PC-9 (cell line): ENCODE data around the gene MAPK8IP3. TPM values are rescaled to one million over a fixed set of nuclear protein-coding genes. Genes with fewer than 3 reads are reported as not detected.

Source experiments
- BruUV-seq: library from RNA; stranded (reverse); fragments of 400-500 nt; replicated peaks from 2 replicates; lab custom pipeline; 2021; lab: Mats Ljungman, UMichigan
- CTCF ChIA-PET: fragments of 300-600 bp; sonication (Branson Sonifier 250); formaldehyde crosslinking; loops from one replicate; lab custom pipeline; 2022; ENCODE audit warnings: antibody characterized with exemption; lab: Charles Lee
- POLR2A ChIA-PET: fragments of 300-600 bp; sonication (Branson Sonifier 250); formaldehyde crosslinking; loops from one replicate; lab custom pipeline; 2022; ENCODE audit warnings: antibody characterized with exemption; ENCODE audit not compliant: unreplicated experiment; lab: Charles Lee
- DNase-seq, 2 experiments: peaks; one replicate each; pipeline versions ENCODE4 v3.0.0 to v3.0.0-alpha.2; 2015 to 2022; ENCODE audit warnings: mixed read lengths in 1 of 2
- H2AFZ ChIP-seq: fragments of 200-600 bp; sonication (generic); 2 replicates; pipeline ENCODE4 v1.8.1; 2017; ENCODE audit warnings: antibody characterized with exemption
- H3F3A ChIP-seq: fragments of 200-600 bp; sonication (generic); 2 replicates; pipeline ENCODE4 v1.8.1; 2017; ENCODE audit warnings: antibody characterized with exemption, mild to moderate bottlenecking, low read depth; ENCODE audit not compliant: insufficient read depth
- H3K27ac ChIP-seq: fragments of 200-600 bp; sonication (generic); 2 replicates; pipeline ENCODE4 v1.6.1; 2016; ENCODE audit warnings: mixed run types
- H3K27me3 ChIP-seq: fragments of 200-600 bp; sonication (generic); 2 replicates; pipeline ENCODE4 v1.6.1; 2016; ENCODE audit warnings: low read depth, mixed run types; ENCODE audit not compliant: insufficient read depth
- H3K36me3 ChIP-seq: fragments of 200-600 bp; sonication (generic); 2 replicates; pipeline ENCODE4 v1.6.1; 2016; ENCODE audit warnings: low read depth, mixed run types
- H3K4me1 ChIP-seq: fragments of 200-600 bp; sonication (generic); replicated peaks from 2 replicates; pipeline ENCODE4 v1.6.1; 2016; ENCODE audit warnings: mixed run types; ENCODE audit not compliant: insufficient read depth
- H3K4me2 ChIP-seq: fragments of 200-600 bp; sonication (generic); 2 replicates; pipeline ENCODE4 v1.6.1; 2017; ENCODE audit warnings: mixed run types
- H3K4me3 ChIP-seq: fragments of 200-600 bp; sonication (generic); 2 replicates; pipeline ENCODE4 v1.6.1; 2016; ENCODE audit warnings: mixed run types
- H3K79me2 ChIP-seq: fragments of 200-600 bp; sonication (generic); 2 replicates; pipeline ENCODE4 v1.6.1; 2017; ENCODE audit warnings: low read depth, mixed run types
- H3K9me2 ChIP-seq: fragments of 200-600 bp; sonication (generic); 2 replicates; pipeline ENCODE4 v1.8.1; 2017; ENCODE audit warnings: mild to moderate bottlenecking; ENCODE audit not compliant: insufficient read depth
- H3K9me3 ChIP-seq: fragments of 200-600 bp; sonication (generic); 2 replicates; pipeline ENCODE4 v1.8.1; 2016; ENCODE audit warnings: low read depth; ENCODE audit not compliant: insufficient read depth
- H4K20me1 ChIP-seq: fragments of 200-600 bp; sonication (generic); 2 replicates; pipeline ENCODE4 v1.8.1; 2017; ENCODE audit not compliant: insufficient read depth
- EZH2 ChIP-seq: fragments of 200-600 bp; sonication (generic); IDR thresholded peaks from 2 replicates; pipeline ENCODE4 v1.8.0; 2017; ENCODE audit warnings: antibody characterized with exemption, low read depth
- intact Hi-C: fragments of 100-400 bp; cut with micrococcal nuclease; formaldehyde crosslinking; loops from one replicate; pipeline ENCODE4 v1.10.0; 2022; ENCODE audit not compliant: unreplicated experiment
- total RNA-seq: library from RNA; stranded (reverse); gene quantifications from 2 replicates; pipeline ENCODE4 v1.2.3, GENCODE V29; 2021
- TF ChIP-seq, protein P1 (sequence below): fragments of 200-600 bp; sonication (generic); conservative IDR thresholded peaks from 2 replicates; pipeline ENCODE4 v1.6.1; 2017; ENCODE audit warnings: mixed run types, antibody characterized with exemption, mild to moderate bottlenecking, moderate library complexity

The MAPK8IP3 gene
- total RNA-seq, 1 experiment from 2014 or later, result 125 TPM

DNA sequence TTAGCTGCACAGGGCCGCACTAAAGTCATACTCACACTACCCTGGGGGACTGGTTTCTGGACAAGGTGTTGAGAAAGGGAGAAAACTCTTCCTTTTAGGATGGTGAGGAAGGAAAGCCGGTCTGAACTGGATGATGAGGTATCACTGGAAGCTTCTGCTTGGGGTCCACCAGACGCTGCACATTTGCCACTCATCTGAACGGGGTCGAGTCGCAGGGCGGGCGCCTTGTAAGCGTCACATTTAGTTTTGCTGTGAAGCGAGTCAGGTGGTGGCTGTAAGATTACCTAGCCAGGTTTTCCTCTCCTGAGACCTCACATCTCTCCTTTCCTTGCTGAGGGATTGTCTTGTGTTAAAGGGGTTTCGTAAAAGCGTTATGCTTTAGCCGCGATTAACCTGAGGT, 25.6 kb upstream of the MAPK8IP3 start:
- H3K4me2 ChIP-seq, result peak overlapping the region; percentile 100; the same call in 1 of the 2 replicates
- 0 out of 2 replicates have a peak, but pooled peaks cover 5% of the 10 kb centered on the region for H3K9me3 ChIP-seq
- POLR2A ChIA-PET, result interaction anchor here (0.7 kb wide), 1 partner anchor 18 kb away, joined by 3 read pairs; no protein-coding TSS in a partner anchor
- CTCF ChIA-PET, result no interaction called here
- intact Hi-C loops, result no loop called here
- no peaks in the 10 kb centered on the region for H4K20me1 ChIP-seq
- peaks cover 39% of the 10 kb centered on the region for H3F3A ChIP-seq
- peaks cover 40% of the 10 kb centered on the region for H3K4me1 ChIP-seq
- H3K9me2 ChIP-seq, result no peaks in the 10 kb centered on the region
- no TSS peak for BruUV-seq
- H3K79me2 ChIP-seq, result peaks cover 71% of the 10 kb centered on the region
- no peak overlapping the region for H3K27ac ChIP-seq
- H3K4me3 ChIP-seq, result no peak overlapping the region
- H2AFZ ChIP-seq, result no peak overlapping the region
- peaks cover 28% of the 10 kb centered on the region for H3K36me3 ChIP-seq
- TF ChIP-seq, protein P1, sequence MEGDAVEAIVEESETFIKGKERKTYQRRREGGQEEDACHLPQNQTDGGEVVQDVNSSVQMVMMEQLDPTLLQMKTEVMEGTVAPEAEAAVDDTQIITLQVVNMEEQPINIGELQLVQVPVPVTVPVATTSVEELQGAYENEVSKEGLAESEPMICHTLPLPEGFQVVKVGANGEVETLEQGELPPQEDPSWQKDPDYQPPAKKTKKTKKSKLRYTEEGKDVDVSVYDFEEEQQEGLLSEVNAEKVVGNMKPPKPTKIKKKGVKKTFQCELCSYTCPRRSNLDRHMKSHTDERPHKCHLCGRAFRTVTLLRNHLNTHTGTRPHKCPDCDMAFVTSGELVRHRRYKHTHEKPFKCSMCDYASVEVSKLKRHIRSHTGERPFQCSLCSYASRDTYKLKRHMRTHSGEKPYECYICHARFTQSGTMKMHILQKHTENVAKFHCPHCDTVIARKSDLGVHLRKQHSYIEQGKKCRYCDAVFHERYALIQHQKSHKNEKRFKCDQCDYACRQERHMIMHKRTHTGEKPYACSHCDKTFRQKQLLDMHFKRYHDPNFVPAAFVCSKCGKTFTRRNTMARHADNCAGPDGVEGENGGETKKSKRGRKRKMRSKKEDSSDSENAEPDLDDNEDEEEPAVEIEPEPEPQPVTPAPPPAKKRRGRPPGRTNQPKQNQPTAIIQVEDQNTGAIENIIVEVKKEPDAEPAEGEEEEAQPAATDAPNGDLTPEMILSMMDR, result no peak
- no peak for TF ChIP-seq EZH2
- DNase-seq, result no peak
- no peaks in the 10 kb centered on the region for H3K27me3 ChIP-seq

DNA sequence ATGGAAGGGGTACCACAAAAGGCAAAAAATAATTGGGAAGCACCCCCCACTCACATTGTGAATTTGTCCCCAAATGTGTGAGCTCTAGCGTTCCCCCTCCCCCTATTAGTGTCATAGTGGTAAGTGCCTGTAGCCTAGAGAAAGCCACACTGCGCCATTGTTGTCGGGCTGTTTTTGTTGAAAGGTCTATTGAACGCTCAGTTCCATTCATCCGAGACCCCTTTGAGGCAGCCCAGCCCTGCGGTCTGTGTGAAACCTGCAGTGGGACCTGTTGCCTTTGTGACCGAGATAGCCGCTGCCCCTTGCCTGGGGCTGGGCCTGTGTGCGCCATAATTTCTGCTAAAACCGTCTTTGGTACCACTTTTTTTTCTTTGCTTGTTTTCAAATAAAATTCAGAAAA, 25.0 kb upstream of the MAPK8IP3 start:
- peaks cover 40% of the 10 kb centered on the region for H3F3A ChIP-seq
- H3K27ac ChIP-seq, result no peak overlapping the region
- intact Hi-C loops, result no loop called here
- 0 out of 2 replicates have a peak, but pooled peaks cover 5% of the 10 kb centered on the region for H3K9me3 ChIP-seq
- peaks cover 34% of the 10 kb centered on the region for H3K36me3 ChIP-seq
- H3K4me3 ChIP-seq, result no peak overlapping the region
- BruUV-seq, result no TSS peak
- H3K79me2 ChIP-seq, result peaks cover 77% of the 10 kb centered on the region
- ChIA-PET POLR2A (no interaction called here), CTCF (no interaction called here)
- no peak for DNase-seq
- TF ChIP-seq, protein P1, result no peak
- no peak for TF ChIP-seq EZH2
- peaks cover 47% of the 10 kb centered on the region for H3K4me1 ChIP-seq
- H2AFZ ChIP-seq, result no peak overlapping the region
- 0 out of 2 replicates have a peak overlapping the region, but pooled peaks have one; percentile 100 for H3K4me2 ChIP-seq
- no peaks in the 10 kb centered on the region for H4K20me1 ChIP-seq
- H3K27me3 ChIP-seq, result no peaks in the 10 kb centered on the region
- no peaks in the 10 kb centered on the region for H3K9me2 ChIP-seq

DNA sequence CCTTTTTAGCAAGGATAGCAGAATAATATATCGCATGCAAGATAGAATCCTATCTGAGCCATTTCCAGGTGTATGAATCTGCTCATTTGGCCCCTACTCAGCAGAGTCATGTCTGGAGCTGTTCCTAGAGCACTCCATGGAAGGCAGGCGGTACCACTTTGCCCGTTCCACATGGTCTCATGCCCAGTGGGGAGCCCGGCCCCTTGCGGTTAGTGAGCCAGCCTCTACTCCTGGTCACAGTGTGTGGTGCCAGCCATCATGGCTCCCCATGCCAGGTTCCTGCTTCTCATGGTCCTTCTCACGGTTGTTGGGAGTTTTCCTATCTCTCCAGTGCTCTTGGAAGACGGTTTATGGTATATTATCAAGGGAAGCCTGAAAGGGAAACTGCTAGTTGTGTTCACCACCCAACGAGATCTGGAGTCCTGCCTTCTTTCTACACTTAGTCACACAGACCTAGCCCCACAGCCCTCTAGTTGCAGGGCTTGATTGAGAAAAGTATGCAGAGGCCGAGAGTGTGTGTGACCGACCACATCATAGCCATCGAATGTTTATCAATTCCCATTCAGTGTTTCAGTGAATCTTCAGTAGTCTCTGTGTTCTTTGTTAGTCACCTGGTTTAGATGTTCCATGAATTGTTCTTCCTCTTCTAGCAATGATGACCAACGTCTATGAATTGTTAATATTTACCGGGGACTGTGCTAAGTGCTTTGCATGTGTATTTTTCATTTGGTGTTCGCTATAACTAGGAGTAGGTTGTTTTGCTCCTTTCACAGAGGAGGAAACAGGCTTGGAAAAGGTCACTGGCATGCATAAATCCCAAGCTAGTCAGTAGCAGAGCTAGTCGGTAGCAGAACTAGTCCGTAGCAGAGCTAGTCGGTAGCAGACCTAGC, 18.3 kb upstream of the MAPK8IP3 start:
- no peaks in the 10 kb centered on the region for H3K27me3 ChIP-seq
- peak overlapping the region; percentile 81 for H3K4me2 ChIP-seq
- DNase-seq, result no peak
- BruUV-seq, result no TSS peak
- peak overlapping the region; percentile 99 for H3K27ac ChIP-seq
- ChIA-PET POLR2A (interaction anchor here (0.5 kb wide), 1 partner anchor 19 kb away, joined by 4 read pairs; no protein-coding TSS in a partner anchor), CTCF (no interaction called here)
- H2AFZ ChIP-seq, result no peak overlapping the region
- no peaks in the 10 kb centered on the region for H3K9me2 ChIP-seq
- TF ChIP-seq, protein P1, result no peak
- intact Hi-C loops, result loop anchor here (5.0 kb wide), 1 partner anchor 75 kb away; the partner anchor contains the start of genes CRAMP1 and IFT140
- H4K20me1 ChIP-seq, result no peaks in the 10 kb centered on the region
- H3K79me2 ChIP-seq, result peaks cover 92% of the 10 kb centered on the region
- H3K4me3 ChIP-seq, result peak overlapping the region; percentile 38; the same call in 1 of the 2 replicates
- peaks cover 93% of the 10 kb centered on the region for H3F3A ChIP-seq
- 0 out of 2 replicates have a peak, but pooled peaks cover 5% of the 10 kb centered on the region for H3K9me3 ChIP-seq
- H3K4me1 ChIP-seq, result peaks cover 89% of the 10 kb centered on the region
- H3K36me3 ChIP-seq, result peaks cover 62% of the 10 kb centered on the region
